GM19468 (cell line): ENCODE measurements around the gene EMID1.

Experiments
- ATAC-seq: cut with Tn5 transposase; IDR thresholded peaks from one replicate; pipeline ENCODE4 v1.9.1; 2021; ENCODE audit warnings: mild to moderate bottlenecking, moderate library complexity, moderate number of reproducible peaks; ENCODE audit not compliant: unreplicated experiment; ENCODE audit errors: extremely low read depth

Gene EMID1

DNA sequence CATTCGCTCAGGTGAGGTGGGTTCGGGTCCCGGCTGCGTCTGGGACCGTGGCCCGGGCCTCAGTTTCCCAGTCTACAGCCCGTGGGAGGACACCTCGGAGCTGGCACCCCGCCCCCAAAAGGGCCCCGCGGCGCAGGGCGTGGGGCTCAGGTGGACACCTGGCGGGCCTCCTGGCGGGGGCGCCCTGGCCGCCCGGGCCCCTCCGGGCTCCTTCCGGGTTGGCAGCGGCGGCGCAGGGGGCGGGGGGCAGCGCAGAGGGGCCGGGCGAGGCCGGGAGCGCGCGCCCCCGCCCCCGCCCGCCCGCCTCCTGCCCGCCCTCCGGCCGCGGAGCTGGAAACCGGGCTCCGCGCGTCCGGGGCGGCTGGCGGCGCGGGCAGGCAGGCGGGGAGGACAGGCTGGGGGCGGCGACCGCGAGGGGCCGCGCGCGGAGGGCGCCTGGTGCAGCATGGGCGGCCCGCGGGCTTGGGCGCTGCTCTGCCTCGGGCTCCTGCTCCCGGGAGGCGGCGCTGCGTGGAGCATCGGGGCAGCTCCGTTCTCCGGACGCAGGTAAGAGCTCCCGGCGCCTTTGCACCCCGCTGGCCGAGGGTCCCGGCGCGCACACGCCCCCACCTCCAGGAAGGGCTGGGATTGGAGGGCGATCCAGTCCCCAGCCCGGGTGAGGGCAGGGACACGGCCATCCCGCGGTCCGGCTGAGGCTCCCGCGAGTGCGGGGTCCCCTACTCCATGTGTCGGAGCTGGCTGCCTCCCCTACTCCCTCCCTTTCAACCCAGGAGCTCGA, at the start of gene EMID1:
Gene EMID1, plus strand, starts transcription at position 303 of the 778 bp plus-strand sequence. Its CDS starts 143 bp downstream, at position 446.
- no peak for ATAC-seq

DNA sequence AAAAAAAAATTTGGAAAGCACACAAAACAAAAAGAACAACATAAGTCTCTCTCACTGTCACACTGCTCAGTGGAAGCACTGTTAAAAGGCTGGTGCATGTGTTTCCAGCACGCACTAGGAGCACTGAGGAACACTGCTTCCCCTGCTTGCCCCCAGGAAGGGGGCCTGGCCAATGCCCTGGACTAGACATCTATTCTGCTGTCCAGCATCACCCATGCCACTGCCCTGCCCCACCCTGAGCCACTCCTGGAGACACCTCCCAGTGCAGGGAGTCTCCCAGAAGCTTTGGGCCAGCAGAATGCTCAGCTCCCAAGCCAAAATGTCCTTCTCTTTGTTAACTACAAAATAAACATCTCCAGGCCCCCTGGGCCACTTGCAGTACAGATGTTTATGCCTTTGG, 49.7 kb upstream of the EMID1 start:
- ATAC-seq = no peak

DNA sequence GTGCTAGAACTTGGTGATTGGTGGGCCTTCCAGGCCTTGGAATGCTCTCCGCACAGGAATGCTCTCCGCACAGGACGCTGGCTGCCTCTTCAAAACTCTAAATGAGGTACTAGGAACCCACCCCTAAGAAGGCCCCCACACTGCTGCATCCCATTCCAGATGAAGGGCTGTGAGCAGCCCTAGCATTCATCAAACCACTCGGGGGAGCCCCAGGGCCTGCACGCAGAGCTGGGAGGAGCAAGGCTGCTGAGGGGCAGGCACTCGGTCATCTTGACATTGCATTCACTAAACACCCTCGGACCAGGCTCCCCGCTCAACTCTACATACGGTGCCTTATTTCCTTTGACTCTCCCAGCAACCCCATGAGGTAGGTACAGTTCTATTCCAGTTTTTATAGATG, 49.2 kb upstream of the EMID1 start:
- ATAC-seq = no peak

DNA sequence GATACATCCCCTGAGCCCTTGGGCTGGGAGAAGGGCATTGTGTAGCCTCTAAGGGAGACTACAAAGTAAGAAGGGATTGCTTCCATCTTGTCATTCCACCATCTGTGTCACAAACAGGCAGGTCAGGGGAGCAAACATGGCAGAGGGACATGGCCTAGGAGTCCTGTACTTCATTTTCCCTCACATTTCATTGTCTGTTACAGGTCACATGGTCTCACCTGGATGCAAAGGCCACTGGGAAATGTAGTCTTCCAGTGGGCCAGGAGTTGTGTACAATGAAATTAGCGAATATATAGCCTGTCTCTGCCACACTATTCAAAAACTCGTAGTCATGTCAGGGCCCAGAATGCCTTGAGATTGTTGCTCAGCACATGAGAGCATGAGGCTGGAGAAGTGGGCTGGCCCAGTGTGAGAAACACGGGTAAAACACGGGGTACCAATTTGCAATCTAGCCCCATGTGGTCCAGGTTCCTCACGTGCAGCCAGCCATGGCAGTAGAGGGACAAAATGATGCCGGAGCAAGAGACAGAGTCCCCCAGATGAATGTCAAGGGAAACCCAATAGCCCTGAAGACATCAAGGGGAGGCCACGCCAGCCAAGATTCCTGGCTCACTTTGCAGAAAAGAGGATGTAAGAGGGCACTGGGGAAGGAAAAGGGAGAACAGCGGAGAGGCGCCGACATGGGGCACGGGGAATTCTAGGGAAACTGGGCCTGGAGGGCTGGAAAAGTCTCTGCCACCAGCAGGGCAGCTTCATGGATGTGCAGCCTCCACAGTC, 47.7 kb upstream of the EMID1 start:
- no peak for ATAC-seq

DNA sequence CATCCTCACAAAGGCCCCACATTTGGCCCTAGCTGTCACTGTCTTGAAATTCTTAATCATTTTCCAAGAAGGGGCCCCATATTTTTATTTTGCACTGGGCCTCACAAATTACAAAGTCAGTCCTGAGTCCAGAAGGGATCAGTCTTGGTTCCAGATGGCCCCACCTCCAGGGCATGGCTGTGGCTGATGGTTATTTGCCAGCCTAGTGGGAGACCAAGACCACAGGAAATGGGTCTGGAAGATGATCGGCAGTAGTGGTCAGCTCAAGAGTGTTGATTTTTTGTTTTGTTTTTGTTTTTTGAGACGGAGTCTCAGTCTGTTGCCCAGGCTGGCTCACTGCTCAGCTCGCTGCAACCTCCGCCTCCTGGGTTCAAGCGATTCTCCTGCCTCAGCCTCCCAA, 47.1 kb upstream of the EMID1 start:
- ATAC-seq = no peak

DNA sequence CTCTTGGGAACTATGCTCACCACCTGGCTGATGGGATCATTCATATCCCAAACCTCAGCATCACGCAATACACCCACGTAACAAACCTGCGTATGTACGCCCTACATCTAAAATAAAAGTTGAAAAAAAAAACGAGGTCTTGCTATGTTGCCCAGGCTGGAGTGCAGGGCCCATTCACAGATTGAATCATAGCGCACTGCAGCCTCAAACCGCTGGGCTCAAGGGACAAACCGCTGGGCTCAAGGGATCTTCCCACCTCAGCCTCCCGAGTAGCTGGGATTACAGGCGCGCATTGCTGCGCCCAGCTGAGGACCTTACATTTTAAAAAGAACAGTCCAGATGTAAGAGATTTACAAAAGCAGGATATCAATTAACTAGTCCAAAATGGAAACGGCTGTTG, 41.9 kb upstream of the EMID1 start:
- no peak for ATAC-seq

DNA sequence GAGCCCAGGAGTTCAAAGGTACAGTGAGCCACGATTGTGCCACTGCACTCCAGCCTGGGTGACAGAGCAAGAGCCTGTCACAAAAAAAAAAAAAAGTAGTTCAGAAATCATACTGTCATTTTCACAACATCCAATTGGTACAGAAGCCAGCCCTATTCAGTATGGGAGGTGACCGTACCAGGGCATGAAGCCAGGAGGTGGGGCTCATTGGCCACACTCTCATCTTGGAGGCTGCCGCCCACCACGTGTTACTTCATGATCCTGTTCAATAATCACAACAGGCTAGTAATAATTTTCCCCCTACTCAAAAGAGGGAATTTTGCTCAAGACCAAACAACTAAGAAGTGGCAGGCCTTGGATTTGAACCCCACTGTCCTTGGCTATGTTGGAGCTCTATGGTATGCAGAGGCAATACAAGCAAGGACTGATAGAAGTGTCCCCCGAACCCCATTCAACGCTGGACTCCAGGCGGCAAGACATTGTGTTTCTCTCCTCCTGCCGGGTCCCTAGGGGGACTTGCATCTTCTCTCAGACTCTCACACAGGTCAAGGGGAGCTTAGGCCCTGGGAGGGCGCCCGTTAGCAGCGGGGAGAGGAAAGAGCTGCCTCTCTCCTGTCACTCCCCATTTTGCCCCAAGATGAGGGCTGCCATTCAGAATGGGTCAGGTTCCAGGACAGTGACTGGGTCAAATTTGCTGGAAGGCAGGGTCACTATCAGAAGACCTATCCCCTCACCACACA, 40.2 kb upstream of the EMID1 start:
- no peak for ATAC-seq

DNA sequence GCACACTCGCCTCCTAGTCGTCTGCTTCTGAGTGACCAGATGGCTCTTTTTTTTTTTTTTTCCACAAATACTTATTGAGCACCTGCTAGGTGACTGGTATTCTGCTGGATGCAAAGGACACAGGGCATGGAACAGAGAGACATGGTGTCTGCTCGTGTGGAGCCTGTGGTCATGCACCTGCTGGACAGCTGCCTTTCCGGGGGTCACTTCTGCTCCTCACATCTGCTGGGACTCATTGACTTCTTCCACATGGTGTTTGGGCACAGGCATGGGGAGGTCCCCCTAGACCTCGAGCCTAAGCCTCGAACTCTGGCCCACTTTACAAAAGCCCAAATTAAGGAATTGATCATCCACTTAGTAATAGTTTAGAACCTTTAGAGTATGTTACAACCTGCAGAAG, 39.5 kb upstream of the EMID1 start:
- no peak for ATAC-seq

DNA sequence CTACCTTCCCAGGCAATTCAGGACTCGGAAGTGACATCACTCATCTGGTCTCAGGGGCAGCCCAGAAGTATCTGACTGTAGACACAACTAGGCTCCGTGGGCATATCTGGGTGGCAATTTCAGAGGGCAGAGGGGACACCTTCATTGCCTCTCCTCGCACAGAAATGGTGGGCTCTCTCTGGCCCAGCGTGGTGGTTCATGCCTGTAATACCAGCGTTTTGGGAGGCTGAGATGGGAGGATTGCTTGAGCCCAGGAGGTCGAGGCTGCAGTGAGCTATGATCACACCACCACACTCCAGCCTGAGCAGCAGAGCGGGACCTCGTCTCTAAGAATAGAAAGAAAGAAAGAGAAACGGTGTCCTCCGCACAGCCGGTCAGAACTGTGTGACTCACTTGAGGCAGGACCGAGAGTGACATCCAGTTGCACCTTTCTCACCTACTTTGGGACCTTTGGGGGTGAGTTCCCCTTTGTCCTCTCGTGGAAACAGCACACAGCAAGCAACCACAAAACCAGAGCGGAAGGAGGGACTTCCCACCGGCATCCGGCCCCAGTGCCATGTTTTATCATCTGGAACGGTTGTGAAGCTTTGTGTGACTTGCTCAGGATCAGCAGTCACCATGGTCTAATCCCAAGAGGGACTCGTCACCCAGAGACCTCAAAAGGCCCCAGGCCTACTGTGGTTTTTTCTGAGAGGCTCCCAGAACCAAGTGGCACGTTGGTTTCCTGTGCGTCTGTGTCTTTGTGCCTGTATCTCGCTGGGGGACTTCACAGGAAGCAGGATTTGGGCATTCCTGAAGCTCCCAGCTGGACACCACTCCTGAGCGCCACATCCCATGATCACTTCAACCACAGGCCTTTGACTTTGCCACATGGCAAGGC, 38.4 kb upstream of the EMID1 start:
- peak; percentile 94 for ATAC-seq

DNA sequence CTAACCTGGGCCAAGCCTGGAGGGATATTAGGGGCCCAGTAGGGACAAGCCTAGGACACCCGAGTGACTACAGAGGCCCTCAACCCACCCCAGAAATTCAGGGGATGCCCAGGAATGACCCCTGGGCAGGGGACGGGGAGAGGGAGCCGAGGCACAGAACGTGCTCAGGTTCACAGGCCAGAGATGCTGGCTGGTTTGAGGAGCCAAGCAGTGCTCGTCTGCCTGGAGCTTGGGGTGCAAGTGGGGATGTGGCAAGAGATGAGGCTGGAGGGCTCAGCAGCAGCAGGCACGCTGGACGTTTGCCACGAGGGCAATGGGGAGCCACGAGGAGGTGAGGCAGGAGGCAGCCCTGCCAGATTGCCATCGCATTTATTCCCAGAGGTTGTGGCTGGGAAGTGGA, 34.0 kb upstream of the EMID1 start:
- ATAC-seq = no peak

DNA sequence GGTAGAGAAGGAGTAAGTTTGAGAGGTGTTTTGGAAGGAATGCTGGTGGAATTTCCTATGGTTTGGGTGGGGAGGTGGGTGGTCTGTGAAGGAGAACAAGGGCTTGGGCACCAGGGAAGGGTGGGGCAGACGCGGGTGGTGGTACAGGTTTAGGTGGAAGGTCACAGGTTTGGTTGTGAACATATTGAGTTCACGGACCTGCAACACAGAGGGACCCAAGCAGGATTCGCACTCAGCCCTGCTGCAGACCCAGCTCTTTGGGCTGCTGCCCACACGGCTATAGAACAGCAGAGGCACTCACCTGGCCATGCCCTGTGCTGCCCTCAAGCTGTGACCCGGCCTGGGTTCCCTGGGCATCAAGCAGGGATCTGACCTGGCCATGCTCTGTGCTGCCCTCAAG, 33.5 kb upstream of the EMID1 start:
- no peak for ATAC-seq

DNA sequence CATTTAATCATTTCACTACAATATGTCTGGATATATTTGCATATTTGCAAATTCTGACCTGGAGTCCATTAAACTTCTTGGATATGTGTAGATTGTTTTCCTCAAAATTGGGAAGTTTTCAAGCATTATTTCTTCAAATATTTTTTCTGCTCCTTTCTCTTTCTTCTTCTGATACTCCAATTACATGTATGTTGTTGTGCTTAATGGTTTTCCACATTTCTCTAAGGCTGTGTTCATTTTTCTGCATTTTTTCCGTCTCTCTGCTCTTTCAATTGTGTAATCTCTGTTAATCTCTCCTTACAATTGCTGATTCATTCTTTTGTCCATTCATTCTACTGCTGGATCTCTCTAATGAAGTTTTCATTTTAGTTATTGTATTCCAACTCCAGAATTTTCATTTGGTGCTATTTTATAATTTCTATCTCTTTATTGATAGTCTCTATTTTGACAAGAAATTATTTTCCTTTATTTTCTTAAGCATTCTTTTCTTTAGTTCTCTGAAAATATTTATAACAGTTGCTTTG, 30.3 kb upstream of the EMID1 start:
- no peak for ATAC-seq

DNA sequence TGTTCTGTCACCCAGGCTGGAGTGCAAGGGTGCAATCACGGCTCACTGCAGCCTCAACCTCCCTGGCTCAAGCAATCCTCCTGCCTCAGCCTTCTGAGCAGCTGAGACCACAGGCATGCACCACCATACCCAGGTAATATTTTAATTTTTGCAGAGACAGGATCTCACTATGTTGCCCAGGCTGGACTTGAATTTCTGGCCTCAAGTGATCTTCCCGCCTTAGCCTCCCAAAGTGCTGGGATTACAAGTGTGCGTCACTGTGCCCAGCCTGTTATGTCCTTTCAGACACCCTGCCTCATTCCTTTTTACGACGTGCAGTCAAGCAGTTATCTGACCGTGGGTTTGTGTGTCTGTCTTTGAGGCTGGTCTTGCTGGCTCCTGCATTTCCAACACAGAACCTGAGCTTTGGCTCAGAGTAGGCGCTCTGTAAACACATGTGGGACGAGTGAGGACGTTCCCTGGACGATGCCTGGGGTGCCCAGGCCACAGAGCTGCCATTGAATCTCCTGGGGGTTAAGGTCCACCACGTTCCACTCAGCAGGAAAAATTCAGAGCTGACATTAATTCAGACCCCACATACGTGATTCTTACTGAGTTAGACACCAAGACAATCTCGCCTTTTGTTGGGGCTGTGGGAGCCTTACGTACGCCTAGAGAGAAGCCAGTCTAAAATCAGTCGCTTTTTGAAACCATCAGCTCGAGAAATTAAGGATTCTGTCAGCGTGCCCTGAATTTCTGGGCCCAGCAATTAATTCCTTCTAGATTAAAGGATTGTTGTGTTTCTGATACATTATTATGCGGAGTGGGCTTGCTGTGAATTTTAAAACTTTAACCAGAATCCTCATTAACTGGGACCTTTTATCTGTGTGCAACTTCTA, 21.5 kb upstream of the EMID1 start:
- ATAC-seq = no peak

DNA sequence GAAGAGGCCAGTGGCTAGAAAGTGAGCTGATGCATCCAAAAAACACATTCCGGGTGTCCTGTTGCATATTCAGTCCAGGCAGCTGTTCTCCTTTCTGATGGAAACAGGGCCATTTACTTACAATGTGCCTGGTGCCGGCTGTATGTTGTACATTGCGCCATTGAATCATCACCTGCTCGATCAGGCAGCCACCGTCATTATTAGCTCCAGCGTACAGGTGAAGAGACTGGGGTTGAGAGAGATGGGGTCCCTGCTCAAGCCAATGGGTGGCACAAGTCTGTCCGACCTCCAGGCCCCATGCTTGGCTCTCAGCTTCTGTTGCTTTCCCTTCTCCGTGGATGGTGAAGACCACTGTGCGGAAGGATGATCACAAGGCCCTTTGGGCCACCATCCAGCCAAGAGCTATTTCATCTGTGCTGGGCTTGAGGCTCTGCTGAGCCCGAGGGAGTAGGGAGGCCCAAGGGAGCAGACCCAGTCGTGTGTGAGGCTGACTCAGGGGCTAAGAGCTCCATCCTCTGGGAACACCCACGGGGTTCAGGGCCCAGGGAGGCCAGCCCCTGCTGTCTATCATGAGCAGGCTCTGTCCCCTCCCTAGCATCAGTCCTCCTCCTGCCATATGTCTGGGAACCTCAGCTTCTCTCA, 20.7 kb upstream of the EMID1 start:
- no peak for ATAC-seq

DNA sequence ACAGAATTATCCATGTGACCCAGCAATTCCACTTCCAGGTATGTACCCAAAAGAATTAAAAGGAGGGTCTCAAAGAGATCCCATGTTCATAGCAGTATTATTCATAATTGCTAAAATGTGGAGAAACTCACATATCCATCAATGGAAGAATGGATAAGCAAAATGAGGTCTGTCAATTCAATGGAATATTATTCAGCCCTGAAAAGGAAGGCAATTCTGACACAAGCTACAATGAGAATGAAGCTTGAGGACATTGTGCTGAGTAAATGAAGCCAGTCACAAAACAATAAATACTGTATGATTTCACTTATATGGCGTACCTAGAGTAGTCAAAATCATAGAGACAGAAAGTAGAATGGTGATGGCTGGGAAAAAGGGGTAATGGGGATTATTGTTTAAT, 19.4 kb upstream of the EMID1 start:
- no peak for ATAC-seq

DNA sequence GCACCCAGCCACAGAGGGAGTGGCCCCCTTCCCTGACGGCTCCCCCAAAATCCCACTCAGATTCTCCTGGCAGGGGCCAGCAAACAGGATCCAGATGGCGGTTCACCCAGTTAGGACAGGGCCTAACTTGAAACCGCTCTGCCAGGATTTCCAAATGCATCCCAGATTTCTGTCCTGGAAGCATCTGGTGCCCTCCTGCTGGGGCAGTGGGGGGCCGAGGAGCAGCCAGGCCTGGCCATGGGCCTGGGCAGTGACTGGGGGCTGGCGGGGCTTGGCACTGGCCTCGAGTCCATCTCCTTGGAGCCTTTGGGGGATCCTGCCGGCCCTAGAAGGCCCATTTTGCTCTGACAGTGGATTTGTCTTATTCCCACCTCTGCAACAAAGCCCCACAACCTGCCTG, 17.9 kb upstream of the EMID1 start:
- no peak for ATAC-seq

DNA sequence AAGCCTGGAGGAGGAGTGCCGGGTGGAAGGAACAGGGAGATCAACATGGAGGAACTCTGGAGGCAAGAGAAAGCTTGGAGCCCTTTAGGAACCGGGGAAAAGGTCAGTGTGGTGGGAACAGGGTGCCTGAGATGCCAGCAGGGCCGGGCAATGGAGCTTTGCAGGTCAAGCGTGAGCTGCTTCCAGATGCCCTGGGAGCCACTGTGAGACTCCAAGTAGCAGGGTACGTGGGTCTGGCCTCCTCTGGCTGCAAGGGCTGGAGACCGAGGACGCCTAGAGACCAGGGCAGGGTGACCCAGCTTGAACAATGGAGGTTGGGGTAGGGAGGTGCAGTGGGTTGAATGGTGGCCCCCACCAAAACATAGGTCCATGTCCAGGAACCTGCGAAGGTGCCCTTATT, 15.6 kb upstream of the EMID1 start:
- ATAC-seq = no peak

DNA sequence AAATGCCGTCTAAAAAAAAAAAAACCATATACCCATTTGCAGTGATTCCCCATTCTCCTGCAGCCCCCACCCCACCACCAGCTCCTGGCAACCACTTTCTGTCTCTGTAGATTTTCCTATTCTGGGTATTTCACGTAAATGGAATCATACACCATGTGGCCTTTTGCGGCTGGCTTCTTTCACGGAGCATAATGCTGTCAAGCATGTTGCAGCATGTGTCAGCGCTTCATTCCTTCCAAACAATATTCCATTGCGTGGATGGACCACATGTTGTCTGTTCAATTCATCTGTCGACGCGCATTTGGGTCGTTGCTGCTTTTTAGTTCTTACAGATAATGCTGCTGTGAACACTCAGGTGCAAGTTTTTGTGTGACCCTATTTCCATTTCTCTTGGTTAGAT, 14.8 kb upstream of the EMID1 start:
- ATAC-seq = no peak
